HG03354 (cell line): Measurements from ENCODE around the gene C12orf76.
"Not testable (repeated sequence)": the region's sequence is repeated elsewhere in the genome, so short reads cannot be mapped to it uniquely, and the experiment has no call there.

ENCODE experiments used
- ATAC-seq: cut with Tn5 transposase; IDR thresholded peaks from one replicate; pipeline ENCODE4 v1.9.1; 2021; ENCODE audit warnings: mild to moderate bottlenecking; ENCODE audit not compliant: unreplicated experiment, poor library complexity, severe bottlenecking

The C12orf76 gene

DNA sequence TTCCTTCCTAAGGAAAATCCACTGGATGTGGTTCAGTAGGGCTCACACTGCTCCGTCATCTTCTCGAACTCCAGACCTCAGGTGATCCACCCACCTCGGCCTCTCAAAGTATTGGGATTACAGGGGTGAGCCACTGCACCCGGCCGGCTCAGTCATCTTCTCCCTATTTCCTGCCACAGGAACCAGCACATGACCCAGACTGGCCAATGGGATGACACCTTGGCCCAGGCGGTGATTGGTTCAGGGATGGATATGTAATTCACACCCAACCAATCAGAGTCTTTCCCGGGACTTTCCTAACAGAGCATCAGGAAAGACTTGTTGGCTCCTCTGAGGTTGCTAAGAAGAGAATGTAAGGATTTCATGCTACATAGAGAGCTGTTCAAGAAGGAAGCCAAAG is 19.2 kb upstream of the C12orf76 start:
- no peak for ATAC-seq

DNA sequence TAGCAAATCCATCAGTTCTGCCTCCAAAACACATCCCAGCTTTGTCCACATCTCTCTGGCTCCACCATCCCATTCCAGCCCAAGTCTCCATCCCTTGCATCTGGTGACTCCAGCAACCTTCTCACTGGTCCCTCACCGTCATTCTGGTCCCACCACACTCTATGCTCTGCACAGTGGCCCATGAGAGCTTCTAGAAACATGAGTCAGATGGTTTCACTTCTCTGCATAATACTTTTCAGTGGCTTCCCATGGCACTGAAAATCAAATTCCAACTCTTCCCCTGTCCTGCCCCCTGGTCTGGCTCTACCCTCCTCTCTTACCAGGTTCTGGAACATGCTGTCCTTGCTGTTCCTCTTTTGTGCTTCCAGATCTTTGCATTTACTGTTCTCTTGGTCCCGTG is 17.2 kb upstream of the C12orf76 start:
- no peak for ATAC-seq

DNA sequence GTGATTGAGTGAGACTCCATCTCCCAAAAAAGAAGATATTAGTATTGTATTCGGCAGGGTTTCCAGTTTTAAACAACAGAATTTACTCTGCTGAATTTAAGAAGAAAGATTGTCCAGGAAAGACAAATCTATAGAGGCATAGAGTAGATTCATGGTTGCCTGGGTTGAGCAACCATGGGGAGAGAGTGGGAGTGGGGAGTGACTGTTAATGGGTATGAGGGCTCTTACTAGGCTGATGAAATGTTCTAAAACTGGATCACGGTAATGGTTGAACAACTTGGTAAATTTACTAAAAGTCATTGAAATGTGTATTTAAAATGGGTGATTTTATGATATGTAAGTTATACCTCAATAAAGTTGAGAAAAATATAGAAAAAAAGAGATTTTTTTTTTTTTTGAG is 13.9 kb upstream of the C12orf76 start:
- no peak for ATAC-seq

DNA sequence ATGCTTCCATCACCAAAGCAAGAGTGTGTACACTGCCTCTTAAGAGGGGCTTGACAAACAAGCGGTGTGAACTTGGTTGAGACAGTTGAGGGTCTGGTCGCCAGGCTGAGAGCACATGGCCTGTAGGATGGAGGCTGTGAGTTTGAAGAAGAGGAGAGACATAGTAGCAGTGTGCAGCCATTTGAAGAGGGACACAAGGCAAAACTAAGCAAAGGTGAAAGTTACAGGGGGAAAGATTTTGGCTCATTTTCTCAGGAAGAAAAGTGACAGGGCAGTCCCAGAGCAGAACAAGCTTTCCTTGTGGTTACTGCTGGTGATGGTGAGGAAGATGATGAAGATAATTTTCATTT is 11.3 kb upstream of the C12orf76 start:
- no peak for ATAC-seq

DNA sequence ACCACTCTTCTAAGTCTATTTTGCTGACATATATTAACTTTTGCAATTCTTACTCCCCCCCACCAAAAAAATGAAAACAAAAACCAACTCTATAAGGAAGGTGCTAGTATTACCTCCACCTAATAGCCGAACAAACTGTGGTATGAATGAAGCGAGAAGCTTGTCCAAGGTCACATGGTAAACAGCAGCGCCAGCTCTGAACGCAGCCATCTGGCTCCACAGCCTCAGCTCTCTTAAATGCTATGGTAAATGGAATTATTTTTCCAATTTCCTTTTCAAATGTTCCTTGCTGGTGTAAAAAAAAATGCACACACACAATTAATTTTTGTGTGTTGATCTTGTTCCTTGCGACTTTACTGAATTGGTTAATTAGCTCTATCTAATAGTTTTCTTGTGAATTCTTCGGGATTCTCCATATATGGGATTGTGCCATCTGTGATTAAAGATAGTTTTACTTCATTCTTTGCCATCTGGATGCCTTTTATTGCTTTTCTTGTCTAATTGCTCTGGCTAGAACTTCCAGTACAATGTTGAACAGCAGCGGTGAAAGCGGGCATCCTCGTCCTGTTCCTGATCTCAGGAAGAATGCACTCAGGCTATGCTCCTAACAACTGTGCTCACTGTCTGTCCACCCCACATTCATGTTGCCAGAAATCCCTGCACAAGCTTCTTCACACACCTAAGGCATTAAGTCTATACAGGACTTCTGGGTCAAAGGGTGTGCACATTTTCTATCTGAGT is 10.7 kb upstream of the C12orf76 start:
- no peak for ATAC-seq

DNA sequence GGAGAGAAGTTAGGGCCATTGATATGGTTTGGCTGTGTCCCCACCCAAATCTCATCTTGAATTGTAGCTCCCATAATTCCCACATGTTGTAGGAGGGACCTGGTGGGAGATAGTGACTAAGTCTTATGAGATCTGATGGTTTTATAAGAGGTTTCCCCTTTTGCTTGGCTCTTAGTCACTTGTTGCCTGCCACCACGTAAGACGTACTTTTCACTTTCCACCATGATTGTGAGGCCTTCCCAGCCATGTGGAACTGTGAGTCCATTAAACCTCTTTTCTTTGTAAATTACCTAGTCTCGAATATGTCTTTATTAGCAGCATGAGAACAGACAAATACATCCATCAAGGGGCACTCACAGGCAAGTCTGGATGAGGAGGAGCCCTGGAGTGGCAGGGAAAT is 8.3 kb upstream of the C12orf76 start:
- not testable (repeated sequence) for ATAC-seq

DNA sequence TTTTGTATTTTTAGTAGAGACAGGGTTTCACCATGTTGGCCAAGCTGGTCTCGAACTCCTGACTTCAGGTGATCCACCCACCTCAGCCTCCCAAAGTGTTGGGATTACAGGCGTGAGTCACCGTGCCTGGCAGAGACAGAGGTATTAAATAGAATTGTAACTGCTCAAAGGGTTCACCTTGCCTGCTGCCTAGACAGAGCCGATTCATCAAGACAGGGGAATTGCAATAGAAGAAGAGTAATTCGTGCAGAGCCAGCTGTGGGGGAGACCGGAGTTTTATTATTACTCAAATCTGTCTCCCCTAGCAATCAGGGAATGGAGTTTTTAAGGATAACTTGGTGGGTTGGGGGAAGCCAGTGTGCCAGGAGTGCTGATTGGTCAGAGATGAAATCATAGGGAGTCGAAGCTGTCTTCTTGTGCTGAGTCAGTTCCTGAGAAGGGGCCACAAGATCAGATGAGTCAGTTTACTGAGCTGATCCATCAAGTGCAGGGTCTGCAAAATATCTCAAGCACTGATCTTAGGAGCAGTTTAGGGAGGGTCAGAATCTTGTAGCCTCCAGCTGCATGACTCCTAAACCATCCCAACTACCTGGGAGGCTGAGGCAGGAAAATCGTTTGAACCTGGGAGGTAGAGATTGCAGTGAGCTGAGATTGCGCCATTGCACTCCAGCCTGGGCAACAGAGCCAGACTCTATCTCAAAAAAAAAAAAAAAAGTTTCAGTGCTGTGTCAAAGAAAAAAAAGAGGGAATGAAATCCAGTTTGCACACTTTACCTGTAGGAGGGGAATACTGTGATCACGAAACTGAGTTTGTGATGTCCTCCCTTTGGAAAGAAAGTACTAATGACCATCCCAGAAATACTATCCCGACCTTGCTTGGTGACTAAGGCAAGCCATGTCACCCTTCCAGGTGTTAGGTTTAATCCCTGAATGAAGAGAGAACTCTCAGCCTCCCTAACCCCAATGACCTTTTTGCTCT is 7.3 kb upstream of the C12orf76 start:
- ATAC-seq: not testable (repeated sequence)

DNA sequence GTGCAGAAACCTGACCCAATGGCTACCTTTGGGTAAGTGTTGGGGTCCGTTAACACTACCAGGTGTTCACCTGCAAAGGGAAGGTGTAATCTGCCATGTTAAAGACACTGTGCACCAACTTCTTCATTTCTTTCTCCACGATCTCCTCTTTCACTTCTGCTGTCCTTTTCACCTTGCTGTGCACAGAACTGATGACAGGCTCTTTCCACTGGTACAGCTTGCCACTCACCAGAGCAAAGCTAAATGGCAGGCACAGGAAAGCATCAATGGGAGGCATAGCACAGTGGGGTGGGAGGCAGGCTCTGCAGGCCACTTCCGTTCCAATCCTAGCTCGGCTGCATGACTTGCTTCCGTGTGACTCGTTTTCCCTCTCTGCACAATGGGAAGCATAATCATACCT is 2.6 kb upstream of the C12orf76 start:
- ATAC-seq: no peak

DNA sequence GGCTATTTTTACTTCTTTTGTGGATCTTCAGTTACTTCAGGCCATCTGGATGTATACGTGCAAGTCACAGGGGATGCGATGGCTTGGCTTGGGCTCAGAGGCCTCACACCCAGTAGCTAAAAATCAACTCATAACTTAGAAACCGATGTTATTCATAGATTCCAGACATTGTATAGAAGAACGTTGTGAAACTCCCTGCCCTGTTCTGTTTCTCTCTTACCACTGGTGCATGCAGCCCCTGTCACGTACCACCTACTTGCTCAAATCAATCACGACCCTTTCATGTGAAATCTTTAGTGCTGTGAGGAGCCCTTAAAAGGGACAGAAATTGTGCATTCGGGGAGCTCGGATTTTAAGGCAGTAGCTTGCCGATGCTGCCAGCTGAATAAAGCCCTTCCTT is 1.3 kb upstream of the C12orf76 start:
- not testable (repeated sequence) for ATAC-seq

DNA sequence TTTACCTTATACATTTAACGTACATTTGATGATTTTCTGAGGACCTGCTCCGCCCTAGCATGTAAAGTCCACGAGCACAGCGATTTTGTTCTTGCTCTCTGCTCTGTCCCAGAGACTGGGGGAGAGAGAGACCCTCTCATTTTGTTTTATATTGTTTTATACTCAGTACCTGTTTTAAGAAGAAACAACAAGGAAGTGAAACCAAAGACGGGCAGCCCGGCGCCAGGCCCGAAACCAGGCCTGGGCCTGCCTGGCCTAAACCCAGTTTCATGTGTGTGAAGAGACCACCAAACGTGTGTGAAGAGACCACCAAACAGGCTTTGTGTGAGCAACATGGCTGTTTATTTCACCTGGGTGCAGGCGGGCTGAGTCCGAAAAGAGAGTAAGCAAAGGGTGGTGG is 712 bp upstream of the C12orf76 start:
- ATAC-seq: not testable (repeated sequence)

DNA sequence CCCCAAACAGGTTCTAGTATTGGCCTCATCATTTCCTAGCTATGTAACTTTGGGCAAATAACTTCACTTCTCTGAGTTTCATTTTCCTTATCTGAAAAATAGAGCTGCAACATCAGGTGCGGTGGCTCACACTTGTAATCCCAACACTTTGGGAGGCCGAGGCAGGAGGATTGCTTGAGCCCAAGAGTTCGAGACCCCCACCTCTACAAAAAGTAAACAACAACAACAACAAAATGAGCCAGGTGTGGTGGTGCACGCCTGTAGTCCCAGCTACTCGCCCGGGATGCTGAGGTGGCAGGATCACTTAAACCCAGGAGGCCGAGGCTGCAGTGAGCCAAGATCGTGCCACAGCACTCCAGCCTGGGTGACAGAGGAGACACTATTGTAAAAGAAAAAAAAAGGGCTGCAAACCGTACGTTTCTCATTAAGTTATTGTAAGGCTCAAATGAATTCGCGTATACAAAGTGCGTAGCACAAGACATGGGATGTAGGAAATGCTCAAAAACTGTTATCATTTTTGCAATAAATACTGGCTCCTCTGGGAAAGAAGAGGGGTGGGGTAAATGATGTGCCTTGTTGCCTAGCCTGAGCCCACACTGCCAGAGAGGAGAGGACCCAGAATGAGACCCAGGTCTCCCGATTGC is 903 bp downstream of the C12orf76 start:
- ATAC-seq: no peak

DNA sequence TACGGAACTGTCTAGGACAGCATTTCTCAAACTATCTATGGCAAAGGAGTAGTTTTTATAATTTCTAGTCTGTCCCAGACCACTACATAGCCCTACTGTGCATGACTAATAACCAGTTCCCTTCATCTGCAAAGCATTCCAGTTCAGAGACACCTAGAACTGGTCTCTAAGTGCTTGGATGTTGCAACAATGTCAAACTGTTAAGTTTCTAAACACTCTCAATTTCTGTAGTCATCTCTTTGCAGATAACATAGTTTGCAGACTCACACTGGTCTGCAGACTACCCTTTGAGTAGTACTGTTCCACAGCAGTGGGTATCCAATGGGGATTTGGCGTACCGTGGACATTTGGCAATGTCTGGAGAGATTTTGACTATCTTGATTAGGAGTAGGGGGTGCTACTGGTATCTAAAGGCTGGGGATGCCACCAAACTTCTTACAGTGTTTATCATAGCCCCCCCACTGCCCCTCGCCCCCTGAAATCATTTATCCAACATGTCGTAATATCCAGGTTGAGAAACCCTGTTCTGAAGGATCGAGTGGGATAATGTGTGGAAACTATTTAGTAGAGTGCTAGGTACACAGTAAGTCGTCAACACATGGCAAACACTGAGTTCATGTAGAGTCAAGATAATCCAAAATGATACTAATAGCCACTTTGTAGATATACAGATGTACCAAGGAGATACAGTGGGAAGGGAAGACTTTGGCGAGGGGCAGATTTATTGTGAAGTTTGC is 1.7 kb downstream of the C12orf76 start:
- ATAC-seq: no peak

DNA sequence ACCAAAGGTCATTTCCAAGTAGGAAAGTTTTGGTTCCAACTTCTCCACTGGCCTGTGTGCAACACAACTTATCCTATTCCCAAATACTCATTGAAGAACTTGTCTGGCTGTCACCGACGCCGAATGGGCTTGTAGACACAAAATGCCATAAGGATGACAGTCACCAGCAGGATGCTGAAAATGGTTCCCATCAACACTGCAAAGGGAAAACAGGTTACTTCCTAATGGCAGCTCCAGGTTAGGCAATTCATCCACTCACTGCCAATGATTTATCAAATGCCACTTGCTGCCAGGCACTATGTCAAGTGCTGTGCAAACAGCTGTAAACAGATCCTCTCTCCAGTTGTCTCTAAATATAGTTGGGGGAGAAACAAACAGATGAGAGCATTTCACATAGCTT is 6.1 kb downstream of the C12orf76 start:
- no peak for ATAC-seq

DNA sequence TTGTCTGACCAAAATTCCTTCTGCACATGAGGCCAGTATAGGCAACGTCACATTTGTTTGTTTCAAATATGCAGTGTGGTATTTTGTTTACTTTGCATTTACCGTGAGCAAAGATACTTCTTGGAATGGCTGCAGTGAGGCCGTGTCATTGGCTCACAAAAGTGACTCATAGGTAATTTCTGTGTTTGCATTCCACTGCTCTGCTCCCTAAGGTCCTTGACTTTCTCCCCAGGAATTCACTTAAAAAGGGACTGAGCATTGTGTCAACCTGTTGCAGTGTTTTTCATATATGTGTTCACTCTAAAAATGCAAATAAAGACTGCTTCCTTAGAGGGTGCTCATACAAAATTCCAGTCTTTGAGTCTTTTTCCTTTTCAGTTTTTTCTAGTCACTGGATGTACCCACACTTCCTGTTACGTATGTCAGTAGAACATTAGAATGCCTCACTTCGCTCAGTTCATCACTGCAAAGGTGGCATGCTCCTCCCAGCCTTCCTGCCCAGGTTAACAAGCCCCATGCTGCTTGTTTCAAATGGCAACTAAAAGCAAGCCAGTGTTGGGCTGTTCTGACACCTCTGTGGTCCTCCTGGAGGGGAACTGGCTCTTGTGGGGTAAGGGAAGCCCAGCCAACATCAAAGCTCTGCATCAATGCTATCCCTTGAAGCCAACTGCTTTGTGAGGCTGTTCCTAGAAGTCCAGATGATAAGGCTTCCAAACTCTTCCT is 9.1 kb downstream of the C12orf76 start:
- no peak for ATAC-seq

DNA sequence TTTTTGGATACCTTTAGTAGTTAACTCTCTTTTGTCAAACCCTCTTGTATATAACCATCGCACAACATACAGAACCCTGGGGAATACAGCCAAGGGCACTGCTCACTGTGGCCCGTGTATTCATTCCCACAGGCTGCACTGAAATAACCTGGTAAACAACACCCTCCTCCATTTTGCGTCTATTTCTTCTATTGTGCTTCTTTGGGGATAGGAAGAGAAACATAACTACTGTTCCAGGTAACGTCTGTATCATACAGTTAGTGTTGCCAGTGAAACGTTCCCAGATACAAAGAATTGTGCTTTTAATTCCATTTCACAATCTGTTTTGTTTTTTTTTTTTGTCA is 9.6 kb downstream of the C12orf76 start:
- ATAC-seq: no peak

DNA sequence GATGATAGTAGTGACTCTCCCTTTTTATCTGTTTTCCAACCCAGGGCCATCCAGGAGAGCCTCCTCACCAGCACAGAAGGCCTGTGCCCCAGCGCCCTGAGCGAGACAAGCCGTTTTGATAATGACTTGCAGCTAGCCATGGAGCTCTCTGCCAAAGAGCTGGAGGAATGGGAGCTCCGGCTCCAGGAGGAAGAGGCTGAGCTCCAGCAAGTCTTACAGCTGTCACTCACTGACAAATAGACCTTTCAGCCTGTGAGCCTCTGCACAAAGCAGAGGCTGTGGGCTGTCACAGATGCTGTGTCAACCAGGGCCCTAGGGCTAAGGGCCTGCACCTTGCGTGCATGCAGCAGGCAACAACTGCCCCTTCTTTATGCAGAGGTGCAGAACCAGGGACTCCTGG is 11.0 kb downstream of the C12orf76 start:
- ATAC-seq: no peak

DNA sequence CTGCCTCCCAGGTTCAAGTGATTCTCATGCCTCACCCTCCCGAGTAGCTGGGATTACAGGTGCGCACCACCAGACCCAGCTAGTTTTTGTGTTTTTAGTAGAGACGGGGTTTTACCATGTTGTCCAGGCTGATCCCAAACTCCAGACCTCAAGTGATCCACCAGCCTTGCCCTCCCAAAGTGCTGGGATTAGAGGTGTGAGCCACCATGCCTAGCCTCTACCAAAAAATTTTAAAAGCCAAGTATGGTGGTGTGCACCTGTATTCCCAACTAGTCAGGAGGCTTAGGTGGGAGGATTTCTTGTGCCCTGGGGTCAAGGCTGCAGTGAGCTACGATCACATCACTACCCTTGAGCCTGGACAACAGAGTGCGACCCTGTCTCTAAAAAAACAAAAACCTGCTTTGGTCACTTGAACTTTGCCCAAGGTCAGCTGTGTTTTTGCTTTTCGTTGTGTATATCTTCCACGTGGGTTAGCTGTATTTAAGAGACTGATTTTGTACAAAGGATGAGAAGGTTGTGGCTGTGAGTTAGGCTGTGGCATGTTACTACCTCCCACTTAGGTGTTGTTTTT is 12.7 kb downstream of the C12orf76 start:
- no peak for ATAC-seq

DNA sequence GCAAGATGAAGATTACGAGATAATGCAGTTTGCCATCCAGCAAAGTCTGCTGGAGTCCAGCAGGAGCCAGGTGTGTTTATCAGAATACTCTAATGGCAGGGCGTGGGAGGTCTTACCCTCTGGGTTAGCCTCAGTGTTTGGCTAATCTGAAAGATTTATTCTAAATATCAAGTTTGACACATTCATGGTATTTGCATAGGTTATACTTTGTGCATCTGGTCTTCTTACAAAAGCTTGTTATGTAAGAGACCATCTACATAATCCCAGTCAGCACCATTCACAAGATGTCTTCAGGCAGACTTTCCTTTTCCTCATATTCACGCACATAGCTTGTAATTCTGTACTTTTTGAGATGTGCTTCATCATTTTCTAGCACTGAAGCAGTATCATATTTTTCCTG is 14.4 kb downstream of the C12orf76 start:
- ATAC-seq: no peak

DNA sequence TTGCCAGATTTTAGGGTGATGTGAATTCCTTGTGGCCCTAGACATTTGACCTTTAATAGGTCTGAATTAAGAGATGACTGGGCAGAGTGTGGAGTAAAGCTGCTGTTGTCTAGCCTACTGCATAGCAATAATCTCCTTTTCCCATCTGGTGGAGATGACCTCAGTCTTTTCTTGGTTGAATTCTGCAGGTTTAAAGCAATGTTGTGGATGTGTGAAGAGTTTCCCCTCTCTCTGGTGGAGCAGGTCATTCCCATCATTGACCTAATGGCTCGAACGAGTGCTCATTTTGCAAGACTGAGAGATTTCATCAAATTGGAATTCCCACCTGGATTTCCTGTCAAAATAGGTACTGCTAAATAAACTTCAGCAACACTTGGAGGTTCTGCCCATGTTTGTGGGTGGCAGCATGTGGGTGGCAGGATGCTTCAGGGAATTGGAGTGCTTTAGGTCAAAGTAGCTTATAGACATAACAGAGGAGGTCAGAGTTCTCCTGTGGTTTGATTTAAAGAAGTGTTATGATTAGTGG is 19.0 kb downstream of the C12orf76 start:
- no peak for ATAC-seq
